IMR-90 (cell line): Measurements from ENCODE around the gene HOXB8. TPM values are rescaled to one million over a fixed set of nuclear protein-coding genes. Genes with fewer than 3 reads are reported as not detected.
A peak's percentile ranks its signal among the peaks of the same experiment; 100 is the strongest.

Experiments used
- ATAC-seq: fragments of 200-7000 bp; cut with Tn5 transposase; 2 replicates; pipeline ENCODE4 v1.9.1; 2020; ENCODE audit warnings: low read depth, mild to moderate bottlenecking, moderate library complexity
- BruUV-seq: library from RNA; stranded (reverse); fragments of 400-500 nt; replicated peaks from 2 replicates; lab custom pipeline; 2021; lab: Mats Ljungman, UMichigan
- CTCF ChIA-PET: fragments of 300-600 bp; formaldehyde crosslinking; extraction: SDS; loops from one replicate; lab custom pipeline; 2021; ENCODE audit warnings: antibody characterized with exemption; lab: Yijun Ruan, JAX
- POLR2A ChIA-PET: fragments of 300-600 bp; sonication (Branson Sonifier 250); formaldehyde crosslinking; loops from one replicate; lab custom pipeline; 2022; ENCODE audit warnings: antibody characterized with exemption; ENCODE audit not compliant: unreplicated experiment; lab: Charles Lee
- DNase-seq: peaks from one replicate; pipeline ENCODE4 v3.0.0; 2013
- H2AFZ ChIP-seq: replicated peaks from 2 replicates; pipeline ENCODE3; 2013; ENCODE audit warnings: low read length, mild to moderate bottlenecking; ENCODE audit not compliant: poor library complexity
- H2AK5ac ChIP-seq: 2 replicates; pipeline ENCODE4 v1.6.1; 2013; ENCODE audit warnings: low read depth, low read length, inconsistent platforms
- H2AK9ac ChIP-seq: replicated peaks from 2 replicates; pipeline ENCODE3; 2013; ENCODE audit warnings: mild to moderate bottlenecking, low read depth, low read length, moderate library complexity; ENCODE audit not compliant: poor library complexity
- H2BK120ac ChIP-seq: 2 replicates; pipeline ENCODE4 v1.6.1; 2013; ENCODE audit warnings: low read depth, low read length, inconsistent platforms
- H2BK15ac ChIP-seq: 3 replicates; pipeline ENCODE4 v1.6.1; 2013; ENCODE audit warnings: low read depth, low read length, inconsistent platforms
- H2BK20ac ChIP-seq: 2 replicates; pipeline ENCODE4 v1.6.1; 2013; ENCODE audit warnings: low read depth, mild to moderate bottlenecking, inconsistent platforms, low read length, moderate library complexity
- H2BK5ac ChIP-seq: 2 replicates; pipeline ENCODE4 v1.6.1; 2013; ENCODE audit warnings: mild to moderate bottlenecking, low read depth, low read length, inconsistent platforms; ENCODE audit not compliant: poor library complexity, severe bottlenecking
- H3K14ac ChIP-seq: replicated peaks from 2 replicates; pipeline ENCODE4 v1.6.1; 2013; ENCODE audit warnings: low read depth, low read length, inconsistent platforms
- H3K18ac ChIP-seq: 2 replicates; pipeline ENCODE4 v1.6.1; 2013; ENCODE audit warnings: low read depth, low read length, control low read depth
- H3K23ac ChIP-seq: 2 replicates; pipeline ENCODE4 v1.6.1; 2013; ENCODE audit warnings: low read depth, low read length, inconsistent platforms
- H3K27ac ChIP-seq: 2 replicates; pipeline ENCODE4 v1.5.1; 2013; ENCODE audit warnings: mild to moderate bottlenecking, control low read depth, low read length; ENCODE audit not compliant: insufficient read depth
- H3K27me3 ChIP-seq: 2 replicates; pipeline ENCODE4 v1.6.1; 2013; ENCODE audit warnings: low read length; ENCODE audit not compliant: control insufficient read depth, insufficient read depth
- H3K36me3 ChIP-seq: 2 replicates; pipeline ENCODE4 v1.6.1; 2013; ENCODE audit warnings: low read length, mixed read lengths; ENCODE audit not compliant: control insufficient read depth, insufficient read depth
- H3K4ac ChIP-seq: 2 replicates; pipeline ENCODE4 v1.6.1; 2013; ENCODE audit warnings: low read depth, low read length, inconsistent platforms
- H3K4me1 ChIP-seq: 2 replicates; pipeline ENCODE4 v1.6.1; 2013; ENCODE audit warnings: low read length, mixed read lengths; ENCODE audit not compliant: control insufficient read depth, insufficient read depth
- H3K4me2 ChIP-seq: 2 replicates; pipeline ENCODE4 v1.6.1; 2013; ENCODE audit warnings: low read depth, mild to moderate bottlenecking, control low read depth, low read length, moderate library complexity
- H3K4me3 ChIP-seq: 2 replicates; pipeline ENCODE4 v1.5.1; 2013; ENCODE audit warnings: low read depth, mild to moderate bottlenecking, control low read depth, low read length, moderate library complexity; ENCODE audit not compliant: insufficient read depth
- H3K56ac ChIP-seq: 2 replicates; pipeline ENCODE4 v1.6.1; 2013; ENCODE audit warnings: low read length, inconsistent platforms; ENCODE audit not compliant: insufficient read depth; ENCODE audit errors: extremely low read depth
- H3K79me1 ChIP-seq, 2 experiments: 2 replicates each; pipeline ENCODE4 v1.6.1; 2013; ENCODE audit warnings: low read length in 2 of 2, inconsistent platforms in 1 of 2, low read depth in 1 of 2
- H3K9ac ChIP-seq: 2 replicates; pipeline ENCODE4 v1.6.1; 2013; ENCODE audit warnings: low read depth, low read length, control low read depth
- H3K9me1 ChIP-seq: 2 replicates; pipeline ENCODE4 v1.6.1; 2013; ENCODE audit warnings: low read length, inconsistent platforms; ENCODE audit not compliant: insufficient read depth
- H3K9me3 ChIP-seq: 2 replicates; pipeline ENCODE4 v1.6.1; 2013; ENCODE audit warnings: low read length; ENCODE audit not compliant: control insufficient read depth, insufficient read depth
- H4K20me1 ChIP-seq: 2 replicates; pipeline ENCODE4 v1.6.1; 2013; ENCODE audit warnings: low read length, inconsistent platforms; ENCODE audit not compliant: insufficient read depth
- H4K5ac ChIP-seq: 2 replicates; pipeline ENCODE4 v1.6.1; 2013; ENCODE audit warnings: mild to moderate bottlenecking, low read depth, low read length, control low read depth
- H4K8ac ChIP-seq, 2 experiments: 2 replicates each; pipeline ENCODE4 v1.6.1; 2013; ENCODE audit warnings: low read depth in 2 of 2, low read length in 2 of 2, control low read depth in 1 of 2, inconsistent platforms in 1 of 2
- H4K91ac ChIP-seq: 2 replicates; pipeline ENCODE4 v1.6.1; 2013; ENCODE audit warnings: low read depth, low read length, inconsistent platforms; ENCODE audit not compliant: insufficient read depth
- BHLHE40 ChIP-seq: fragments of 150-350 bp; IDR thresholded peaks from 2 replicates; pipeline ENCODE4 v1.6.1; 2016; ENCODE audit warnings: mild to moderate bottlenecking, low read depth, low read length
- CEBPB ChIP-seq: IDR thresholded peaks from 2 replicates; pipeline ENCODE4 v1.6.1; 2012; ENCODE audit warnings: low read depth, low read length, improper control_type of control experiment
- CHD1 ChIP-seq: IDR thresholded peaks from 2 replicates; pipeline ENCODE4 v1.6.1; 2012; ENCODE audit warnings: low read depth, low read length, improper control_type of control experiment
- FOS ChIP-seq: fragments of 150-350 bp; IDR thresholded peaks from 2 replicates; pipeline ENCODE4 v1.6.1; 2016; ENCODE audit warnings: low read depth, low read length
- MAZ ChIP-seq: IDR thresholded peaks from 2 replicates; pipeline ENCODE4 v1.6.1; 2012; ENCODE audit warnings: low read depth, mild to moderate bottlenecking, low read length, improper control_type of control experiment, moderate library complexity, borderline replicate concordance
- POLR2A ChIP-seq: IDR thresholded peaks from 2 replicates; pipeline ENCODE4 v1.6.1; 2012; ENCODE audit warnings: mild to moderate bottlenecking, low read depth, low read length
- SMC3 ChIP-seq: fragments of 150-350 bp; IDR thresholded peaks from 2 replicates; pipeline ENCODE4 v1.6.1; 2016; ENCODE audit warnings: low read depth, mild to moderate bottlenecking, antibody characterized with exemption, low read length, moderate library complexity
- whole genome bisulfite sequencing, 2 experiments: methylation state at CpG; one replicate each; pipeline versions ENCODE4 v1.1.5 to v1.1.7; 2013; ENCODE audit warnings: missing lambda C conversion rate in 2 of 2; ENCODE audit not compliant: insufficient read length in 1 of 2; ENCODE audit errors: extremely low coverage in 2 of 2; 5-methylcytosine and 5-hydroxymethylcytosine counted together
- dilution Hi-C: fragments of 300-500 bp; cut with HindIII; formaldehyde crosslinking; loops from one replicate; pipeline ENCODE4 v1.14.3; 2018; ENCODE audit warnings: low sequenced_read_pairs; ENCODE audit not compliant: unreplicated experiment
- in situ Hi-C: fragments of 300-500 bp; cut with MboI; formaldehyde crosslinking; loops from 3 replicates; pipeline ENCODE4 v1.14.3; 2019; ENCODE audit warnings: low sequenced_read_pairs, inconsistent platforms, mixed read lengths
- intact Hi-C: fragments of 100-400 bp; cut with micrococcal nuclease; formaldehyde crosslinking; loops from 2 replicates; pipeline ENCODE4 v1.10.0; 2022
- polyA plus RNA-seq, 3 experiments: library from polyadenylated mRNA; depleted of rRNA; stranded (reverse); fragments of >200 nt; gene quantifications; 2 replicates each; pipeline ENCODE4 v1.2.3, GENCODE V29; 2012; ENCODE audit warnings: low replicate concordance in 1 of 3
- total RNA-seq: library from RNA; depleted of rRNA; stranded (reverse); fragments of >200 nt; gene quantifications from 2 replicates; pipeline ENCODE4 v1.2.3, GENCODE V29; 2012
- TF ChIP-seq, protein P1 (sequence below): fragments of 150-350 bp; IDR thresholded peaks from 2 replicates; pipeline ENCODE4 v1.6.1; 2017; ENCODE audit warnings: mild to moderate bottlenecking, antibody characterized with exemption, low read length, low read depth

Gene HOXB8
- total and polyA plus RNA-seq, 2 of the 4 experiments (the other 2 are of a cell fraction): 0.54 to 5.3 TPM

DNA sequence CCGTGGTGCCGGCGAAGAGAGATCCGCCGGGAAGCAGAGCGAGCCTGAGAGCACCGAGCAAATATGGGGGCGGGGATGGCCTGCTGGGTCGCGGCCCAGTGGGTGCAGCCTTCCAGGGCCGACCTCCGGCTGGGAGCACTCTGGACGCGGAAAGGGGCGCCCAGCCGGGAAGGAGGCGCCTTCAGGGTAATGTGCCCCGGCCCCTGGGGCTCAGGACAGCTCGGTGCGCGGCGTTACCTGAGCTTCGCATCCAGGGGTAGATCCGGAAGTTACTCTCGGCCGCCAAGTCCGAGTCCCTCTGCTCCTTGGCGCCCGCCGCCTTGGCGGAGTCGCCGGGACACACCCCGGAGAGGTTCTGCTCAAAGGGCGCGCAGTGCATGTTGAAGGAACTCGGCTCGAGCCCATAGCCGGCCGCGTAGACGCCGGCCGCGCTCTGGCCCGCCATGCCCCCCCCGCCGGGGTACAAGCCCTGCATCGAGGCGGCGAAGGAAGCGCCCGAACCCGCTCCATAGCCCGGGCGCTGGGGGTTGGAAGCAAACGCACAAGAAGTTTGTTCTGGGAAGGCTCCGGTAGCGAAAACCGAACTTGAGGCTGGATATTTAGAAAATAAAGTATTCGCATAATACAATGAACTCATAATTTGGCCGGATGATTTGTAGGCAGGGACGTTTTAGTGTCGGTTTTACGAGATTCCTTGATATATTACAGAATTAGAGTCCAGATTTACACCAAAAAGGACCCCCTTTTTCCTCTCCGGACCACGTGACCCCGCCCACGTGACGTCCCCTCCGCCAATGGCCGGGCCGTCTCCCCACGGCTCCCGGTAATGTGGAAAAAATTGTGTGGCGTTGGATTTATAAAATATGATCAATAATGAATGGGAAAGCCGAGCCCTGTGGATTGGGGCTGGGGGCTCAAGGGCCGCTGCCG lies 4.5 kb downstream of the HOXB8 start, which contains the start of gene HOXB7:
HOXB7 (minus strand) TSS at position 736 of the 930 bp plus-strand sequence; CDS start at position 637, 99 bp downstream.
- no TSS peak for BruUV-seq
- intact Hi-C loops: loop anchor here (1.0 kb wide), 1 partner anchor 12 kb away; no protein-coding TSS in a partner anchor
- H3K27ac ChIP-seq: peak within 1 kb of the TSS; percentile 93
- peak within 1 kb of the TSS; percentile 62; the same call in 2 of the 3 replicates for H2BK15ac ChIP-seq
- peak; percentile 91 for TF ChIP-seq FOS
- TF ChIP-seq, protein P1, sequence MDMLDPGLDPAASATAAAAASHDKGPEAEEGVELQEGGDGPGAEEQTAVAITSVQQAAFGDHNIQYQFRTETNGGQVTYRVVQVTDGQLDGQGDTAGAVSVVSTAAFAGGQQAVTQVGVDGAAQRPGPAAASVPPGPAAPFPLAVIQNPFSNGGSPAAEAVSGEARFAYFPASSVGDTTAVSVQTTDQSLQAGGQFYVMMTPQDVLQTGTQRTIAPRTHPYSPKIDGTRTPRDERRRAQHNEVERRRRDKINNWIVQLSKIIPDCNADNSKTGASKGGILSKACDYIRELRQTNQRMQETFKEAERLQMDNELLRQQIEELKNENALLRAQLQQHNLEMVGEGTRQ: peak; percentile 100
- TF ChIP-seq CEBPB: no peak
- no peak for TF ChIP-seq SMC3
- no peak for TF ChIP-seq POLR2A
- TF ChIP-seq BHLHE40: no peak
- TF ChIP-seq CHD1: no peak
- TF ChIP-seq MAZ: peak; percentile 7; the same call in 1 of the 2 replicates
- peak within 1 kb of the TSS; percentile 91 for H3K4me2 ChIP-seq
- peak within 1 kb of the TSS; percentile 77 for H2BK120ac ChIP-seq
- dilution Hi-C loops: no loop called here
- ATAC-seq: peak; percentile 50
- peak within 1 kb of the TSS; percentile 95 for H4K5ac ChIP-seq
- H3K9me3 ChIP-seq: no peaks in the 10 kb centered on the region
- peak; percentile 62 for DNase-seq
- H3K79me1 ChIP-seq: peaks cover 9 to 40% of the 10 kb centered on the region in 2 experiments; a peak in 3 of 4 replicates
- no peaks in the 10 kb centered on the region for H4K20me1 ChIP-seq
- H3K9ac ChIP-seq: peak within 1 kb of the TSS; percentile 97
- H2AK5ac ChIP-seq: peak within 1 kb of the TSS; percentile 84
- peak within 1 kb of the TSS; percentile 90 for H4K91ac ChIP-seq
- H2AK9ac ChIP-seq: peak within 1 kb of the TSS; percentile 96
- peaks cover 14% of the 10 kb centered on the region for H3K4me1 ChIP-seq
- H2BK5ac ChIP-seq: peak within 1 kb of the TSS; percentile 87
- peaks cover 4% of the 10 kb centered on the region for H3K27me3 ChIP-seq
- ChIA-PET CTCF (interaction anchor here (0.7 kb wide), 1 partner anchor 16 kb away, joined by 4 read pairs; no protein-coding TSS in a partner anchor), POLR2A (interaction anchor here (0.5 to 1.1 kb wide), 3 partner anchors 11 to 264 kb away, joined by 3 to 5 read pairs (median 4); no protein-coding TSS in a partner anchor)
- peak within 1 kb of the TSS; percentile 69 for H3K14ac ChIP-seq
- peak within 1 kb of the TSS; percentile 96 for H3K56ac ChIP-seq
- peak within 1 kb of the TSS; percentile 82 for H3K4ac ChIP-seq
- H3K4me3 ChIP-seq: peak within 1 kb of the TSS; percentile 63
- H3K9me1 ChIP-seq: 0 out of 2 replicates have a peak, but pooled peaks cover 3% of the 10 kb centered on the region
- peaks cover 7% of the 10 kb centered on the region for H3K36me3 ChIP-seq
- peak within 1 kb of the TSS; percentile 93 to 95 for H4K8ac ChIP-seq
- peak within 1 kb of the TSS; percentile 81 for H3K18ac ChIP-seq
- H3K23ac ChIP-seq: peak within 1 kb of the TSS; percentile 90
- peak within 1 kb of the TSS; percentile 94 for H2AFZ ChIP-seq
- in situ Hi-C loops: no loop called here
- H2BK20ac ChIP-seq: 0 out of 2 replicates have a peak within 1 kb of the TSS, but pooled peaks have one; percentile 42
- 0% methylated on average over 11 of the region's 79 CpGs; no CpG with 5 or more reads in 1 of the 2 experiments for WGBS, 2 experiments
